K562 (cell line): ENCODE measurements around the gene GALNT16. TPM values are rescaled to one million over a fixed set of nuclear protein-coding genes. Genes with fewer than 3 reads are reported as not detected.

Experiments used
- CHCHD3 ChIP-seq: fragments of 250-450 bp; sonication (Bioruptor Pico); IDR thresholded peaks from 2 replicates; pipeline ENCODE4 v2.1.2; 2022; ENCODE audit warnings: mild to moderate bottlenecking
- MAFK ChIP-seq: IDR thresholded peaks from 2 replicates; pipeline ENCODE4 v1.6.1; 2011; ENCODE audit warnings: low read length, improper control_type of control experiment
- MTF1 ChIP-seq: fragments of 250-450 bp; sonication (Bioruptor Pico); IDR thresholded peaks from 2 replicates; pipeline ENCODE4 v1.9.0; 2021; ENCODE audit warnings: moderate library complexity, mild to moderate bottlenecking, inconsistent platforms, borderline replicate concordance
- MYBL2 ChIP-seq, 2 experiments: fragments of 450-650 bp in 1 of 2; sonication (generic) in 1 of 2; formaldehyde crosslinking in 1 of 2; IDR thresholded peaks; 2 replicates each; pipeline versions ENCODE4 v1.6.1 to v1.8.1; 2017 to 2022; ENCODE audit warnings: borderline replicate concordance in 1 of 2, inconsistent platforms in 1 of 2, low read depth in 1 of 2, mild to moderate bottlenecking in 1 of 2, missing genetic modification reagents in 1 of 2, moderate library complexity in 1 of 2
- PTTG1 ChIP-seq: fragments of 450-650 bp; IDR thresholded peaks from 2 replicates; pipeline ENCODE4 v1.6.1; 2016; ENCODE audit warnings: low read depth, mild to moderate bottlenecking, missing genetic modification characterization, missing compliant biosample characterization
- RHOXF2B ChIP-seq: fragments of 250-450 bp; sonication (Bioruptor Pico); conservative IDR thresholded peaks from 2 replicates; pipeline ENCODE4 v1.5.1; 2021
- SNRNP70 ChIP-seq: fragments of 200-400 bp; formaldehyde crosslinking; optimal IDR thresholded peaks from 2 replicates; pipeline ENCODE3; 2017; ENCODE audit warnings: low read depth, low read length
- STAT6 ChIP-seq: sonication (generic); formaldehyde crosslinking; IDR thresholded peaks from 2 replicates; pipeline ENCODE4 v1.8.1; 2023; ENCODE audit warnings: mild to moderate bottlenecking, missing genetic modification reagents
- WHSC1 ChIP-seq: IDR thresholded peaks from one replicate; pipeline ENCODE4 v1.6.1; 2012; ENCODE audit warnings: low read length, control low read depth, inconsistent platforms
- ZKSCAN3 ChIP-seq: fragments of 250-450 bp; sonication (Bioruptor Pico); IDR thresholded peaks from 2 replicates; pipeline ENCODE4 v1.4.0; 2020
- ZNF212 ChIP-seq: fragments of 450-650 bp; formaldehyde crosslinking; IDR thresholded peaks from 2 replicates; pipeline ENCODE4 v1.4.0; 2020; ENCODE audit warnings: mild to moderate bottlenecking
- ZNF407 ChIP-seq: fragments of 450-650 bp; IDR thresholded peaks from 2 replicates; pipeline ENCODE4 v1.6.1; 2016; ENCODE audit warnings: low read depth
- polyA plus RNA-seq, 8 experiments: library from polyadenylated mRNA; depleted of rRNA in 4 of 8; stranded (reverse) in 5 of 8; unstranded in 3 of 8; fragments of >200 nt; fragmentation: Nextera tagmentation in 2 of 8; fragmentation: Illumina TruSeq in 1 of 8; extraction: Ambion mirVana in 2 of 8; extraction: Trizol in 1 of 8; gene quantifications; 2 replicates each; pipeline versions ENCODE4 v1.2.1 to v1.2.3, GENCODE V29; 2011 to 2014; ENCODE audit warnings: inconsistent platforms in 1 of 8, missing spikeins in 1 of 8
- total RNA-seq, 7 experiments: library from RNA; depleted of rRNA in 6 of 7; stranded (reverse); fragments of >200 nt in 6 of 7; fragmentation: Illumina TruSeq in 2 of 7; extraction: Trizol in 2 of 7; gene quantifications; 2 replicates each; pipeline versions ENCODE4 v1.2.1 to v1.2.3, GENCODE V29; 2011 to 2021; ENCODE audit warnings: low replicate concordance in 1 of 7
- TF ChIP-seq, protein P1 (sequence below): IDR thresholded peaks from 2 replicates; pipeline ENCODE4 v1.6.1; 2011; ENCODE audit warnings: borderline replicate concordance, low read depth, mild to moderate bottlenecking, moderate library complexity, low read length; ENCODE audit not compliant: insufficient read depth, poor library complexity, severe bottlenecking

Gene GALNT16
- total and polyA plus RNA-seq, 9 of the 15 experiments (the other 6 are each of a cell fraction or from before 2014, with no cell fraction given) = not detected

DNA sequence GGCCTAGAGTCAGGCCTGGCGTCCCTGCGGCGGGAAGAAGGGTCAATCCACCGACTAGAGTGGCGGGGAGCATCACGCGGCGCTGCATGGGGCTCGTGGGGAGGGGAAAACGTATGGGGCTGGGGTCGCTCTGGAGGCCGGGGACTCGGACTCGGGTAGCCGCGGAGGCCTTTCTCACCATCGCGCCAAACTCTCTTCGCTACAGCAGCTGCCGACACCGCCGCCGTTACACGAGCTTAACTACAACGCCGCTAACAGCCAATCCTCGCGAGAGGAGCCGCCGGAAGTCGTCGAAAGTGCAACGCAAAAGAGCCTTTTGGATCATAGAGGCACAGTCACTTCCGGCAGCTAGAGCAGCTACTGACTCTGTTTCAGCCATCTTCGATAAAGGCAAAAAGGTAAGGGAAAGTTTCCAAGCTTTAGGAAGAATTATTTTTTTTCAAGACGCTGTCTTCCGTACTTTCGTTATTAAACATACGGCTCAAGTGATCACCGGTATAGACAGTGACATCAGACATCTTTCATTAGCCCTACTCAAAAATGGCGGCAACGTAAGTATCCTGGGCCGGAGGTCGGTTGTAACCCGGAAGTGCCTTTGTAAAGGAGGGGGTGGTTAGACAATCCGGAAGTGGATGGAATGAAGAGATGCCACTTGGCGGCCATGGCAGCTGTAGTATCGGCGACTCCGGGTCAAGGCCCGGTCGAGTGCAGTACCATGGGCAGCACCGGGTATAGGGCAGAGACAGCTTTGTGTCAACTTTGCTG is 138.3 kb downstream of the GALNT16 start, which contains the start of the genes ERH and SLC39A9 (continued):
- TF ChIP-seq STAT6 (CRISPR knock-in tag) = no peak
- TF ChIP-seq RHOXF2B = no peak
- no peak for TF ChIP-seq SNRNP70
- TF ChIP-seq ZNF212 = 0 out of 2 replicates have a peak, but pooled peaks have one; percentile 3
- TF ChIP-seq, protein P1, sequence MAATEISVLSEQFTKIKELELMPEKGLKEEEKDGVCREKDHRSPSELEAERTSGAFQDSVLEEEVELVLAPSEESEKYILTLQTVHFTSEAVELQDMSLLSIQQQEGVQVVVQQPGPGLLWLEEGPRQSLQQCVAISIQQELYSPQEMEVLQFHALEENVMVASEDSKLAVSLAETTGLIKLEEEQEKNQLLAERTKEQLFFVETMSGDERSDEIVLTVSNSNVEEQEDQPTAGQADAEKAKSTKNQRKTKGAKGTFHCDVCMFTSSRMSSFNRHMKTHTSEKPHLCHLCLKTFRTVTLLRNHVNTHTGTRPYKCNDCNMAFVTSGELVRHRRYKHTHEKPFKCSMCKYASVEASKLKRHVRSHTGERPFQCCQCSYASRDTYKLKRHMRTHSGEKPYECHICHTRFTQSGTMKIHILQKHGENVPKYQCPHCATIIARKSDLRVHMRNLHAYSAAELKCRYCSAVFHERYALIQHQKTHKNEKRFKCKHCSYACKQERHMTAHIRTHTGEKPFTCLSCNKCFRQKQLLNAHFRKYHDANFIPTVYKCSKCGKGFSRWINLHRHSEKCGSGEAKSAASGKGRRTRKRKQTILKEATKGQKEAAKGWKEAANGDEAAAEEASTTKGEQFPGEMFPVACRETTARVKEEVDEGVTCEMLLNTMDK = no peak
- TF ChIP-seq MAFK = 0 out of 2 replicates have a peak, but pooled peaks have one; percentile 26
- no peak for TF ChIP-seq WHSC1
- TF ChIP-seq MTF1 (CRISPR knock-in tag) = no peak
- TF ChIP-seq MYBL2 (IDR thresholded peaks at IDR 0.05; ENCODE audit: low read depth) = peak; percentile 92
- TF ChIP-seq MYBL2 (CRISPR knock-in tag; IDR thresholded peaks at IDR 0.05; ENCODE audit: borderline replicate concordance) = no peak
- peak; percentile 8; the same call in 1 of the 2 replicates for TF ChIP-seq ZNF407
- peak; percentile 24; the same call in 1 of the 2 replicates for TF ChIP-seq PTTG1 (tag)
- TF ChIP-seq ZKSCAN3 = no peak
- no peak for TF ChIP-seq CHCHD3
